Ovary (tissue), 3 donors: ENCODE results near the gene UQCC5.

Source experiments
- EP300 ChIP-seq: sonication (generic); formaldehyde crosslinking; IDR thresholded peaks from one replicate; pipeline ENCODE4 v1.6.1; 2017; ENCODE audit warnings: antibody characterized with exemption
- POLR2A ChIP-seq: fragments of 450-650 bp; IDR thresholded peaks from one replicate; pipeline ENCODE4 v1.6.1; 2017; ENCODE audit warnings: antibody characterized with exemption, mild to moderate bottlenecking, moderate library complexity
- TF ChIP-seq, protein P1 (sequence below), 3 donors: fragments of 450-650 bp in 2 of 3; fragments of 200-600 bp in 1 of 3; IDR thresholded peaks; one replicate each; pipeline versions ENCODE4 v1.5.1 to v1.8.0; 2016 to 2022; ENCODE audit warnings: antibody characterized with exemption in 3 of 3, mild to moderate bottlenecking in 1 of 3
- donor health status: DM: no; HTN: no; CAD: no.

GRCh38 chr3:52495777-52496602, 40.4 kb upstream of the UQCC5 start:
- TF ChIP-seq, protein P1, sequence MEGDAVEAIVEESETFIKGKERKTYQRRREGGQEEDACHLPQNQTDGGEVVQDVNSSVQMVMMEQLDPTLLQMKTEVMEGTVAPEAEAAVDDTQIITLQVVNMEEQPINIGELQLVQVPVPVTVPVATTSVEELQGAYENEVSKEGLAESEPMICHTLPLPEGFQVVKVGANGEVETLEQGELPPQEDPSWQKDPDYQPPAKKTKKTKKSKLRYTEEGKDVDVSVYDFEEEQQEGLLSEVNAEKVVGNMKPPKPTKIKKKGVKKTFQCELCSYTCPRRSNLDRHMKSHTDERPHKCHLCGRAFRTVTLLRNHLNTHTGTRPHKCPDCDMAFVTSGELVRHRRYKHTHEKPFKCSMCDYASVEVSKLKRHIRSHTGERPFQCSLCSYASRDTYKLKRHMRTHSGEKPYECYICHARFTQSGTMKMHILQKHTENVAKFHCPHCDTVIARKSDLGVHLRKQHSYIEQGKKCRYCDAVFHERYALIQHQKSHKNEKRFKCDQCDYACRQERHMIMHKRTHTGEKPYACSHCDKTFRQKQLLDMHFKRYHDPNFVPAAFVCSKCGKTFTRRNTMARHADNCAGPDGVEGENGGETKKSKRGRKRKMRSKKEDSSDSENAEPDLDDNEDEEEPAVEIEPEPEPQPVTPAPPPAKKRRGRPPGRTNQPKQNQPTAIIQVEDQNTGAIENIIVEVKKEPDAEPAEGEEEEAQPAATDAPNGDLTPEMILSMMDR (IDR thresholded peaks at IDR 0.05): no peak
- TF ChIP-seq POLR2A (no peak), EP300 (no peak)
